T-helper 9 cell (primary cell): ENCODE measurements around the gene DOCK4.

Source experiments
- DNase-seq: peaks from one replicate; pipeline ENCODE4 v3.0.0-alpha.2; 2020

Gene DOCK4

DNA sequence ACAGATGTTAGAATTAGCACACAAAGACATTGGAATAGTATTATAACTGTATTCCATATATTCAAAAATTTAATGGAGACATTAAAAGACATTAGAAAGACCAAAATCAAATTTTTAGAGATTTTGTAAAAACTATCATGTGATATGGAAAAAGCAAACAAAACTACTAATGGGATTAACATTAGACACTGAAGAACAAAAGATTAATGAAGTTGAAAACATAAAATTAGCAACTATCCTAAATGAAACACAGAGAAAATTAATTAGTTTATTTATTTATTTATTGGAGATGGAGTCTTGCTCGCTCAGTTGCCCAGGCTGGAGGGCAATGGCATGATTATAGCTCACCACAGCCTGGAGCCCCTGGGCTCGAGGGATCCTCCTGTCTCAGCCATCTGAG lies 158.8 kb downstream of the DOCK4 start:
- DNase-seq: no peak

DNA sequence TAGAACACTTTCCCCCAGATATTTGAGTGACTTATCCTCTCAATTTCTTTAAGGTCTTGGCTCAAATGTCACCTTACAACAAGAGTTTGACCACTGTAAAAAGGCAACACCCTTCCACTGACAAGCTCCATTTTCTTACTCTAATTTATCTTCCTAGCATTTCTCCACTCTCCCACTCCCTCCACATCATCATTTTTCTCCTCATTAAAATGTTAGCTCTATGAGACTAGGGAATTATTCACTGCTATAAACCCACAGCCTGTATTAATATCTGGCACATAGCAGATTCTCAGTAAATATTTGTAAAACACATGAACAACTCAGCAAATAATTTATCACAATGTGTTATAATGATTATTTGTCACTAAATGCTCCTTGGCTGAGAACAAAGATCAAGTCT lies 161.0 kb downstream of the DOCK4 start:
- no peak for DNase-seq

DNA sequence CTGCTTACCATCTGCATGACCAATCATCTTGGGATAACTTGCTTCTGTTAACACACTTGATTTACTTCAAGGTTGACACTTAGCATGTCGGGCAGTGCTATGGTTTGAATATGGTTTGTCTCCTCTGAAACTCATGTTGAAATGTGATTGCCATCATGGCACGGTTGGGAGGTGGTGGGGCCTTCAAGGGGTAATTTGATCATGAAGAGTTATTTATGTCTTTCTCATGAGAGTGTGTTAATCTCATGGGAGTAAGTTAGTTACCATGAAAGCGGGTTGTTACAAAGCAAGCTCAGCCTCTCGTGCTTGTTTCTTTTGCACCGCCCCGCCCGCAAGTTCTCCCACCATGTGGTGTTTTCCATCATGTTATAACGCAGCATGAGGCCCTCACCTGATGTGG lies 163.6 kb downstream of the DOCK4 start:
- no peak for DNase-seq

DNA sequence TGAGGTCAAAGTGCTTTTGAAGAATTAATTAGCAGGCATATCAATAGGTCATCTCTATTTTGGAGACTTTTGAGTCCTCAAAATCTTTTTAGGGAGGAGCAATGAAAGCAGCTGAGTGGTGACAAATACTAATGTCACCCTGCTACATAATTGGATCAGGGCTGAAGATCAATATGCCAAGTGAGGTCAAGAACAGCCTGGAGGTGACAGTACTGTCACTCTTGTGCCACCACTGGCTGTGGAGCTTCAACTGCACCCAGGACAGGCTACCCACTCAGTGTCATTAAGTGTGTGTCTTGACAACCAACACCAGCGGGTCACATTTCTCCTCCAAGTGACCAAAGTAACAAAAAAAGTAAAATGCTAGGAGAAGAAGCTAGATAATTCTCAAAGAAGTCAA lies 167.8 kb downstream of the DOCK4 start:
- DNase-seq: no peak

DNA sequence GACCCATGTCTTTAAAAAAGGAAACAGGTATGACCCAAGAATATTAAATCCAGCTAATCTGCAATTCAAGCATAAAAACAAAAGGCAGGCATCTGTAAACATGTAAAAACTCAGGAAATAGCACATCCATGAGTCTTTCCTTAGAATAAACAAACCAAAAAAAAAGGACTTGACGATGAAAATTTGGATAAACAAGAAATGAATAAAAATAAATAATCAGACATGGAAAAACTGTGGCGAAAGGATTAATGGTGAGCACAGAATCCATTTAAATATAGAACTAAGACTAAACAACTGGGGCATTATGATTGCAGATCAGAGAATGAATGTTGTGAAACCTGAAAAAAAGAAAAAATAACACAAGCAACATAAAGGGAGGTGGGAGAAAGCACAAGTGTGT lies 170.1 kb downstream of the DOCK4 start:
- no peak for DNase-seq

DNA sequence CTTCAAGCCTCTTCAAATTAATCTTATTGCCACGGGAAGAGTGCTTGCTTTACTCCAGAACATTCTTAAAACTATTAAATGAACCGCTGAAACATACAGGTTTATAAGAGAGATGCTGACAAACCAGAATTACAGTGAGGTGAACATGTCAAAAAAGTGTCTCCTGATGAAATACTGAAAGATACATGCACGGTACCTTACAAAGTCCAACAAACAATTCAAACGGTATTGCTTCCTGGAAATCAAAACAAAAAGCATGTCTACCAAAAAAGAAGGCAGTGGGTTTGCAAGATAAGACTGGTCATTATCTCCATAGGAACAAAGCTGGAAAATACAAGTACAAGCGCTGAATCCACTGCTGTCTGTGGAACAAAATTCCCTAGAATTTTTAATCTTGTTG lies 174.5 kb downstream of the DOCK4 start:
- DNase-seq: no peak

DNA sequence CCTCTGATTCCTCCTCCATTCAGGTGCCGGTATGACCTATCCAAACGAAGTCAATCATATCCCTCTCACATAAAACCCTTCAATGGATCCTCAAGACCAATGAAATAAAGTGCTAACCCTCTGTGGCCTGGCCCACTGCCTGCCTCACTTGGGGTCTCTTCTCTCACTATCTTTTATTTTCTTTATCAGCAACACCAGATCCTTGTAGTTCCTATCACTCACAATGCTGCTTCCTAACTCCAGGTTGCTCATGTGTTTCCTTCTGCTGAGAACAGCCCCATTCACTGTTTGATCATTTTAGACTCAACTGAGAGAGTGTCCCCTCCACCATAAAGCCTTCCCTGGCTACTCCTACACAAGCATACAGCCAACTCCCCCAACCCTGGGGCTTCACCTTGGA lies 180.6 kb downstream of the DOCK4 start:
- DNase-seq: no peak

DNA sequence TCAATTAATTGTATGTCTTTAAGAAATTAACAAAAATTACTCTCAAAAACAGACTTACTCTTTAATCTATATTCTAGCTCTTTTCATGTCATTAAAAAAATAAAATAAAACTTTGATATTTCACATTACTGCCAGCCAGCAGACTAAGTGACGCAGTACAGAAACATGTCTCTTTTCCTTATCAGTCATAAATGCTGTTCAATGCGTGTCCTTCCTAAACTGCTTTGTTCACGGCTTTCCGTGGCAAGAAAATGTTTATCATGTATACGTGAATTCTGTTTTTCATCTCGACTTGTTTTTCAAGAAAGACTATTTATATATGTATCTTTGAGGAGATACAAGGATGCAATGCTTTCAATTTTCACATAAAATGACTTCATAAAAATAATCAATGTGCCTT lies 182.4 kb downstream of the DOCK4 start:
- DNase-seq: no peak

DNA sequence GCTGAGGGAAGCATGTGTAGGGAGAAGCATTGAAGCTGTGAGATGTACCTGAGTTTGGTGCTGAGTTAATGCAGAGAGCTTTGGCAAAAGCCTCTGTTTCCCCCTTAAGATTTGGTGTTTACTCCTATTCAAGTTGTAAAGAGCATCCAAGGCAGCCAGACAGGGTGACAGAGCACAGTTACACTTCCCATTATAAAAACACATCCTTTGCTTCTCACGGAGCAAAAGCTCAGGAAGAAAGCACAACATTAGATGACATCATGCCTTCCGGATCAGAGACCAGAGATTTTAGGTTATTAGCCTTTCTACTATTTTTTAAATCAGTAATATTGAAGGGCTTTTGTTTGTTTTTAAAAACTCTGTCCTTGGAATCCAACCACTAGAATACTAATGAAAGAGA lies 182.9 kb downstream of the DOCK4 start:
- no peak for DNase-seq

DNA sequence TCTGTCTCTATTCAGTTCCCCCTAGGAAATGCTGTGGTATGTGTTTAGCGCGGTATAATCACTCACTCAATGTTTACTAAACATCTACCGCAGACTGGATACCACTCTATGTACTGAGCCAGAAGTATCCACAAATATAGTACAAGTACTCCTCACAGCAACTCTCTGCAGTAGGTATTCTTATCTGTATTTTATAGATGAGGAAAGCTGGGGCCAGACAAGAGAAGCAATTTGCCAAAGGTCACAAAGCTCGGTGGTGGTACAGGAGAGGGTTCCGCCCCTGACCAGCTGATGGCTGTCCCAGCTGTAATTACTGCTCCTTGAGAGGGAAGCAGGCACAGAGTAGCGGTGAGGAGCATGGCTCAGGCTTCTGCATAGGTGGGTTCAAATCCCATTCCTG lies 184.1 kb downstream of the DOCK4 start:
- no peak for DNase-seq

DNA sequence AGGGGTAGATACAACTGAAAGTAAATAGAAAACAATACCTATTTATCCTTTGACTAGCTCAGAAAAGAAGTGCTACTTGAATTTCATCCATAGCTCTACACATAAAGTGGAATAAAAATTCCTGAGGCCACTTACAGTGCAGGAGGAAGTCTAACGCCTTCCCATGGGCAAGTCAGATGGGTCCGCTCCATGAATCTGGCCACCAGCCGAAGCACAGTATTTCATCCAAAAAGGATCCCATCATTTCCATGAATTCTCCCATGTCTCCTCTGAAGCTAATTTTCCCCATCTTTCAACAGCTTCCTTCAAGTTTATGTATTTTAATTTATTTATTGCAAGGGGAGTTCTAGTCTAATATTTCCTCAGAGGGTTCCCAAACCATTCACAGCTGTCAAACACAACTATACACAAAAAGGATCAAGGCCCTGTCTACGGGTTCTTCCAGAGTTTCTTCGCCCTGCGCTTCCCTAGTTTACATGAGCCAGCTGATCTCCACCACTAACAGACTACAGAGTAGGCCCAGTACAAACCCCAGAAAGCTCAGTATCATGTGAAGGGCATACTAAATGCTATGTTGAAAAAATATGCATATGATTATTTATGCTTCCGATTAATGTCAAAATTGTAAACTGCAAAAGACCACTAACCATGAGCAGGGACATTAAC lies 184.7 kb downstream of the DOCK4 start:
- DNase-seq: no peak

DNA sequence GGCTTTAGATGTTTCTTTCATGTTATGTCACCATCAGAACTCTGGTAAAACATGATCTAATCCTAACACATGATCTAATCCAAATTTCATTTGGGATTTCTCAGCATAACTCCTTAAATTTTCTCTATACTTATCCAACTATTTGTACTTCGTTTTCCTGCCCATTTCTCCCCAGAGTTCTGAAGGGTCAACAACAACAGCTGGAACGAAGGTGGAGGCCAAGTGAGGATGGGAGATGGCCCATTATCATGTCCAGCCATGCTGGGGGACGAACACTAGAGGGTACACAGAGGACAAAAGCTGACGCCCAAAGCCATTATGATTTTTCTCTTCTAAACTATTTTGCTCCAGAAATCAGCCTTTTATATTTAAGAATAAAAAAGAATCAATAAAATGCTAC lies 185.4 kb downstream of the DOCK4 start:
- DNase-seq: no peak

DNA sequence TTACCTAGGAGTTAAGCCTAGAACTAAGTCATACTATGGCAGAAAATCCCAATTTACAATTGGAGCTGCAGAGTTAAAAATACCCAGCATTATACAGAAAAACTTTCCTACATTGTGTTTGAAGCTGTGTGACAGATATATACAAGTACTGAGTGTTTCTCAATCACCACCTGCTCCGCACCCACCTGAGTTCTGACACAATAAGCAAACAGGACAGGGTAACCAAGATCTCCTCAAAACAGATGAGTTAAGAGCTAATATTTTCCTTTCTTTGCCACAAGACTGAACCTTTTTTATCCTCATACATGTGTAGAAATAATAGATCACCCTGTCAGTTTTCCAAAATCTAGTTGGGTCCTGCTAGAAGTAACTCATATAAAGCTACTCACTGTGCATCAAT lies 186.3 kb downstream of the DOCK4 start:
- no peak for DNase-seq

DNA sequence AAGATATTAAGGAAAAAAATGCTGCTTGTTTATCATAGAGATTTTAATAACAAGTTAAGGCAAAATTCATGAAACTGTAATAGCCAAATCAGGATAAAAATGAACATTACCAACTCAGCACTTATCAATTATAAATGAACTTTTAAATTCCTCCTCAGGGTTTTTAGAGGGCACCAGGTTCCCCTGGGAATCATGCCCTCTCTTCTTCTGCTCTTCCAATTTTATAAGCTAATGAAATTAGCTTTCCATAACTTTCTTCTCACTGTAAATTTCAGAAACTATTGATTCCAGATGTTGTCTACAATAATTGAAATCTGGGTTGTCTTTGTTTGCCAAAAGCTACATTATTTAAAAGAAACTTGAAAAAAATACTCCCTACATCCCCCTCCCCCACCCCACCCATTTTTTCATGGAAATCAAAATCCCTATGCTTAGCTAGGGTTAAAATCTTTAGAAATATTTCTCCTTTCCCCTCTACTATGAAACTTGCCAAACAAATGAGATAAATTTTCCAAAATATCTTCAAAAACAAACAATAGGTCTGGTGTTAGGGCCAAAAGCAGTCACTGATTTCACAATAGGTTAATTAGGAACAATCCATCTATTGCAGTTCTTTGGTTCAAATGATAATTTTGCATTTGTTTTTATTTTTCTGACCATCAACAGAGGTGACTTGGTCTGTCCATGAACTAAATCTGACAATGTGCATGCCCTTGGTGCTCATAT lies 187.7 kb downstream of the DOCK4 start:
- no peak for DNase-seq

DNA sequence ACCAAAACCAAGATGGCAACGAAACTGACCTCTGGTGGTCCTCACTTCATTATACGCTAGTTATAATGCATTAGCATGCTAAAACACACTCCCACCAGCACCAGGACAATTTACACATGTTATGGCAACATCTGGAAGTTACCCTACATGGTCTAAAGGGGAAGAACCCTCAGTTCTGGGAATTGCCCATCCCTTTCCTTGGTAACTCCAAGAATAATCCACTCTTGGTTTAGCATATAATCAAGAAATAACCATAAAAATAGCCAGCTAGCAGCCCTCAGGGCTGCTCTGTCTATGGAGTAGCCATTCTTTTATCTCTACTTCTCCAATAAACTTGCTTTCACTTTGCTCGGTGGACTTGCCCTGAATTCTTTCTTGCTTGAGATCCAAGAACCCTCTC lies 191.1 kb downstream of the DOCK4 start:
- no peak for DNase-seq

DNA sequence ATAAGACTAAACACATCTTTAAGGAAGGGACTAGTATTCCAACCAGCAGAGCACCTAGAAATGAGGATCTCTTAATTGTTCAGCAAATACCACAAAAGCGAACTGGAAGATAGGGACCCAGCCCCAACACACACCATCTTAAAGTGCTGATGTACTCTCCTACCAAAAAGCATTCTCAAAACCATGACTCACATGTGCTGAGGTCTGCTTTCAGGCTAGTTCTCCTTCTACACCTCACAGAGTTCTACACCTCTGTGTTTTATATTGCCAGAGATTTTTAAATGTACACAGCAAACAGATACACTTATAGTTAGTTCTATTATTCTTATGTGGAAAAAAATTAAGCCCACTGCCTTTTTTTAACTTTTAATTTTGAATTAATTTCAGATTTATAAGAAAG lies 191.9 kb downstream of the DOCK4 start:
- DNase-seq: no peak

DNA sequence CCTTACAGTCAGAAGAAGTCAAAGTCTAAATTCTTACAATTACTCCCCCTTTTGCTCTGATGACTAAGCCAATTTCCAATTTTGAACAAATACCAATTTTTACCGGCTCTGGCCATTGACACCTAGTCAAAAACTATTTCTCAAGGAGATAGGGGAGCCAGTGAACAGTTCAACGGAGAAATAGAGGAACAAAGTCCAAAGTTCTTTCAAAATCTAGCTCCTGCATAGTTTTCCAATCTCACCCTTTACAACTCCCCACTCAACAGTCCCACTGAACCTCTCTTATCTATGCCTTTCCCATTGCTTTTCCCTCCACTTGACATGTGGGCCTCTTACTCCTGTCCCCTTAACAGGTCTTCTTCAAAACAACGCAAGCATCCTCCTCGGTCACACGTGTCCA lies 192.9 kb downstream of the DOCK4 start:
- DNase-seq: no peak

DNA sequence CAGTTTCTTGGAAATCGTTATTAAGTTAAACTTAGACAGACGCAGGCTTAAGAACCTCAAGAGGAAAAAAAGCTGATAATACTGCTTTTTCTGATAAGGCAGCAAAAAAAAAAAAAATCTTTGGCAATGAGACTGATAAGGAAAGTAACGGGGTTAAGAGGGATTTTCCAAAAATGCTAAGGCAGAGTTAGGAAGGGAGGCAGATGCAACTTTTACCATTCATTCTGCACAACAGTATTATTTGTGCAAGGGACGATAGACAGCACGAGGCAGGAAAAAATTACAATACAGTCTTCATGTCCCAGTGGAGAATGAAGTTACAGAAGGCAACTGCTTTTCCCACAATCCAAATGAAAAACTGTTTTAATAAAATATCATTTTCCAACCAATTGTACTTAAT lies 194.0 kb downstream of the DOCK4 start:
- DNase-seq: no peak

DNA sequence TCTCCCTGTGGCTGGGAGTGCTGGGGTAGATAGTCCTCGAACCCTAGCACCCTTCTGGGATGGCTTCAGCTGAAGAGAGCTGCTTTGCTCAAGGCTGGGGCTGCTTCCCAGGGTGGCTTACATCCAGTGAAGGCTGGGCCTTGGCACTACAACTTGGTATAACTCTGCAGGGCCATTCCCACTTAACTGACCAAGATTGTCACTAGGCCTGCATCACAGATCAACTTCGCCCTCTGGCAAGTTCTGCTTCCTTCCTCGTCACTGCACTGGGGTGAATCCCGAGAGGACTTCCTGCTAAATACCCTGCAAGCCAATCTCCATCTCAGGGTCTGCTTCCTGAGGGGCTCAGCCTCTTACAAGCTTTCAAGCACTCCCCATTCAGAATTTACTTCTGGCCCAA lies 195.2 kb downstream of the DOCK4 start:
- DNase-seq: no peak

DNA sequence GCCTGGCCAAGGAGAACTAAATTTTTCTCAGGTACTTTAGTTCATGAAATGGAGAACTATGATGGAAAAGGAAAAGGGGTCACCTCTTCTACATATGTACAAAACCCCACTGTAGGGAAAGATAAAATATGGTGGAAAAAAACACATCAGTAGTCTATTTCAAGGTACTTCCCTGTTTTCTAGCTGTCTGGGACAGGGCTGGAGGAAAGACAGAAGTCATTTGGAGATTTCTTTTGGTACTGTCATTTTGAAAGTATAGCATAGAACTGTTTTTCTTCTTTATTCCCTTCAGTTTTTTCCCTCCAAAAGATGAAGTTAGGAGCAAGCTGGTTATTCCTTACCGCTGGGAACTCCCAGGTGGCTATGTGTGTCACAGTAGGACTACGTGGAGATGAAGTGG lies 196.1 kb downstream of the DOCK4 start:
- no peak for DNase-seq

DNA sequence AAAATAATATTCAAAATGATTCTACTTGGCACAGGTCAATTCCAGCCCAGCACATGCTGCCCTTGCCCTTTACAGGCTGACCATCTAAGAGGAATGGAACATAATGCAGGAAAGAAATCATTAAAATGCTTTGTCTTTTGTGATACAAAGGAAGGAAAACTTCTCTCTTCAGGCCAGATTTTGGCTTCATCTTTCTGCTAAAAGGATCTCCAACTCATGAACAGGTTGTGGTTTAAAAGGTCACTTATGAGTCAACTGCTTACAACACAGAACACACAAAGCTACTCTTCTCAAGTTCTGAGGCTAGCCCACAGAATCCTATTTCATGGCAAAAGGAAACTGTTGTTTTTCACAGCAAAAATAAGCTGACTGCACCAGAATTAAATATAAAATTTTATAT lies 197.1 kb downstream of the DOCK4 start:
- DNase-seq: no peak

DNA sequence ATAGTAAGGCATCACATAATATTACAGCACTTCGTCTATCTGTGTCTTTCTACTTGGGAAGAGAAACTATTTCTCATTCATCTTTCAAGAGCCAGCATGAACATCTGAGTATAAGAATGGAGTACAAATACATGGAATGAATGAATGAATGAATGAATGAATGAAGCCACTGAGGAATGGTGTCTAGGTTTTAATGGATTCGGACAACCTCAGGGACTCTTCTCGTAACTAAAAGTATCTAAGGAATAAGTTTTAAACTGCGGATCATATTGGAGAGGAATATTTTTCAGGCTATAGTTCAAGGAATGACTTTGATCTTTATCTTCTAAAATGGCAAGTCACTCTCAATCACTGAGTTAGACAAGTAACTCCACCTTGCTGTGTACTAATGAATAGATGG lies 199.0 kb downstream of the DOCK4 start:
- no peak for DNase-seq

DNA sequence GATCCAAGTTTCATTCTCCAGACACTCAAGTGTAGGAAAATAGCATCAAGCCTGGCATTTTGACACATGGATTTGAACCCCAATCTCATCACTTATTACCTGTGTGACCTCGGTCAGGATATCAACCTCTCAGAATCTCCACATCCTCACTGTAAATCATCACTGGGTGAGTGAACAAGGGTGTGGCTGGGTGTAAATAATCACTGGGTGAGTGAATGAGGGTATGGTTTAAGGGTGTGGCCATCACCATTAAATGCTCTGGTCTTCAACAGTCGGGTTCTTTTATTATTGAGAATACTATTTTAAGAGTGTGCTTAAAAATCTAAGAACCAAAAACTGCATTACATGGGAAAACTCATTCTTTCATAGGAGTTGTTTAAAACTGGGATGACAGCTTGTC lies 200.1 kb downstream of the DOCK4 start:
- DNase-seq: no peak

DNA sequence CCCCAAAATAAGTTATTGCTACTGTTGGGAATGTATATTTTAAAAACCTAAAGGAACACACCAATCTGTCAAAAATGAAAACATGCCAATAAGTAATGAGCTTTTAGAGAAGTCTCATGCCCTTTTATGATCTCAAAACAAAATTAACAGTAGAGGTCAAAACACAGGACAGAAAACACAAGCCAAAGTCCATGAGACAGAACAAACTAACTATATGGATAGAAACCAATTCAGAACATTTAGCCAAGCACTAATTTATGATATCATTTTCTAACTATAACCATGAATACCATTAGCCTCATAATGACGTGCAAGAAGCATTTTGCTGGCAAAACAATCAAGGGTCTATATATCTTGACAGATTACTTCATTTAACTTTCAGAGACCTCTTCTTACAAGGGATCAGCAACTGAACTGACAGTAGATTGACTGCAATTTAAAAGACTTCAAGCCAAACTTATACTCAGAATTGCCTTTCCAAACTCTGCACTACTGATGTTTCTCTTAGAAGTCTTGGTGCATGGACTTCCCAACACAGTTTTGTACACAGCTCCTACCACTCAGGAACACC lies 200.9 kb downstream of the DOCK4 start:
- DNase-seq: no peak
